HG03039 (cell line): ENCODE data around the gene SLAMF9.

Experiments used
- ATAC-seq: cut with Tn5 transposase; IDR thresholded peaks from one replicate; pipeline ENCODE4 v1.9.1; 2021; ENCODE audit warnings: mild to moderate bottlenecking, moderate library complexity; ENCODE audit not compliant: unreplicated experiment

The SLAMF9 gene

GRCh38 chr1:159977364-159978106, 23.5 kb upstream of the SLAMF9 start:
- no peak for ATAC-seq

- ATAC-seq, result no peak
Measured at GRCh38 chr1:159974350-159974965, 20.4 kb upstream of the SLAMF9 start.

DNA sequence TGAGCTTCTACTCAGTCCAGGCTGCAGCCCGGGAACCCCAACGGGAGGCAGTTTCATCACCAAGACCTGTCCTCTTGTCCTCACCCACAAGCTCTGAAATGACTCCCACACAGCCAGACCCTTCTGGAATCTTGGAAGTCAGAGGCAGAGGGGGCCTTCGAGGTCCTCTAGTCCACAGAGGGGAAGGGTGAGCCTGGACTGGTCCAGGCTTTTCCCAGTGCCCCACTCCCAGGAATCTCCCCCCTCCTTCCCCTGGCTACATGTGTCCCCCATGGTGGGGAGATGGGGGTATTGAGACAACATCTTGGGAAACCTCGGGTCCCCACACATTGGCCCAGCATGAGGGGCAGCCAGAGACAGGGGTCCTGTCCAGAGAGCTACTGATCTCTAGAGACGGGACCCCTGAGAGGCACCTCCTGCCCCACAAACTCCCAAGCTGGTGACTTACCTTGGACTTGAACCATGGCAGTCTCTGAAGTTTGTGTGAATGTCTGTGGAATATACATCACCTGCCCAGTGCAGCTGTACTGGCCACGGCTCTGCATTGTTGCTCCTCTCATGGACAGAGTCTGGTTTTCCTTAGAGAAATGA, 19.4 kb upstream of the SLAMF9 start:
- no peak for ATAC-seq

- no peak for ATAC-seq
Measured at GRCh38 chr1:159972443-159973205, 18.6 kb upstream of the SLAMF9 start.

DNA sequence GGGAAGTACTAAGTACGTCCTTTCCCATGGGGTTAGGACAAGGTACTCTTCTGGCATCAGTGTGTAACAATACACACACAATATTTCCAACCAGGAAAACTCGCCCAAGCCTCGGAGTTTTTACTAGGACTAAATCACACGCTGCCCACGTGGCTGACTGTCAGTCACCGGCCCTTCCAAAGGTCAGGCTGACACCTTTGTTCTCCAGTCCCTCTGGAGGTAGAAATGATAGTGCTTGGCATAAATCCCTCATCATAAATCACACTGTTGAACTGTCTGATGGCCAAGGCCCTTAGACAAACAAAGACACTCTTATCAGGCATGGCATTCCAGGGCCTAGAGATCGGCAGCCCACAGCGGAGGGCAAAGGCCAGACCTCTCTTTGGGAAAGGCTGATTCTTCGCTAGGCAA, 16.9 kb upstream of the SLAMF9 start:
- no peak for ATAC-seq

DNA sequence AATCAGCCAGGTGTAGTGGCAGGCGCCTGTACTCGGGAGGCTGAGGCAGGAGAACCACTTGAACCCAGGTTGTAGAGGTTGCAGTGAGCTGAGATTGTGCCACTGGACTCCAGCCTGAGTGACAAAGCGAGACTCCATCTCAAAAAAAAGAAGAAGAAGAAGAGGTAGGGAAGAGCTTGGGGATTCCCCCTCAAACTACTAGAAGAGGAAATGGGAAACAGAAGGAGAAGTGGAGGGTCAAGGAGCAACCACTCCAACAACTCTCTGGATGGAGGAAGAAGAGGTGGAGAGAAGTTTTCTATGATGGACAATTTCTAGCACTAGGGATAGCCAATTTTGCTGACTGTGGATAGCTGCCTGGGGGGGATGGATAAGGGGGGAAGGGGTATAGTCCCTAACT, 14.9 kb upstream of the SLAMF9 start:
- ATAC-seq, result no peak

- ATAC-seq, result no peak
Measured at GRCh38 chr1:159965263-159965662, 11.2 kb upstream of the SLAMF9 start.

GRCh38 chr1:159964144-159964543, 10.1 kb upstream of the SLAMF9 start:
- no peak for ATAC-seq

DNA sequence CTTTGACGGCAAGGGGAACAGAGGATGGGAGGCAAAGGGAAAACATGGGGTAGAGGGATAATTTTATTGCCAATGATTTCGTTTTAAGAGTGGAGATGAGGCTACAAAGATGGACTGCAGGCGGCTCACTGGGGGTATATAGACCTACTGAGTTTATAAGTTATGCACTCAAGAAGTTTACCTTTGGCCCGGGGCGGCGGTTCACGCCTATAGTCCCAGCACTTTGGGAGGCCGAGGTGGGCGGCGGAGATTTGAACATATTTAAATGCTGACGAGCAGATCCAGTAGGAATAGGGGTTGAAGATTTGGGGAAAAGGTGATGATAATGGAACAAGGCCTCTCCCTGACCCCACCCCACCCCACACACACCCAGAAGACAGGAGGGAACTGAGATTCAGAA, 8.1 kb upstream of the SLAMF9 start:
- ATAC-seq, result no peak

DNA sequence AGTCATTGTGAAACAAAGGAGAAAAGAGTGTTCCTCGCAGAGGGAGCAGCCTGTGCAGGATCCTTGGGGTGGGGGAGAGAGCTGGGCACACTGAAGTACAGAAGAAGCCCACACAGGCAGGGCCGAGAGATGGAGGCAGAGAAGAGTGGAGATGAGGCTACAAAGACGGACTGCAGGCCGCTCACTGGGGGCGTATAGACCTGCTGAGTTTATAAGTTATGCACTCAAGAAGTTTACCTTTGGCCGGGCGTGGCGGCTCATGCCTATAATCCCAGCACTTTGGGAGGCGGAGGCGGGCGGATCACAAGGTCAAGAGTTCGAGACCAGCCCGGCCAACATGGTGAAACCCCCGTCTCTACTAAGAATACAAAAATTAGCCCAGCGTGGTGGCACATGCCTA, 7.6 kb upstream of the SLAMF9 start:
- no peak for ATAC-seq

GRCh38 chr1:159960721-159961381, 6.8 kb upstream of the SLAMF9 start:
- ATAC-seq, result no peak

DNA sequence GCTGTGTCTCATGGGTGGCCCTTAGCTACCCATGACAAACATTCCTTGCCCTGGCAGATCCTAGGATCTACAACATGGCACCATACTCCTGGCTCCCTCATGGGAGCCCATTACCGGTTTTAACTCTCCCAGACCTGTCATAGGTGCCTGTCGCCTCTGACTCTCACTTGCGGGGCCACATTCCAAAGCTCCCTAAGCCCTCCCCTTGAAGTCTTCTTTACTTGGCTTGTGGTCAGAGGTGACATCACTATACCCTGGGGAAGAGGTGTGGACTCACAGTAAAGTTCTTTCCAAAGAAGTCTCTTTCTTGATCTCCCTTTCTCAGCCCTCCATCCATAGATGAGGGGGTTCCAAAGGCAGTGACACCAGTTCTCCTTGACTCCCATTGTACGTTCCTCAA, 5.4 kb upstream of the SLAMF9 start:
- no peak for ATAC-seq

DNA sequence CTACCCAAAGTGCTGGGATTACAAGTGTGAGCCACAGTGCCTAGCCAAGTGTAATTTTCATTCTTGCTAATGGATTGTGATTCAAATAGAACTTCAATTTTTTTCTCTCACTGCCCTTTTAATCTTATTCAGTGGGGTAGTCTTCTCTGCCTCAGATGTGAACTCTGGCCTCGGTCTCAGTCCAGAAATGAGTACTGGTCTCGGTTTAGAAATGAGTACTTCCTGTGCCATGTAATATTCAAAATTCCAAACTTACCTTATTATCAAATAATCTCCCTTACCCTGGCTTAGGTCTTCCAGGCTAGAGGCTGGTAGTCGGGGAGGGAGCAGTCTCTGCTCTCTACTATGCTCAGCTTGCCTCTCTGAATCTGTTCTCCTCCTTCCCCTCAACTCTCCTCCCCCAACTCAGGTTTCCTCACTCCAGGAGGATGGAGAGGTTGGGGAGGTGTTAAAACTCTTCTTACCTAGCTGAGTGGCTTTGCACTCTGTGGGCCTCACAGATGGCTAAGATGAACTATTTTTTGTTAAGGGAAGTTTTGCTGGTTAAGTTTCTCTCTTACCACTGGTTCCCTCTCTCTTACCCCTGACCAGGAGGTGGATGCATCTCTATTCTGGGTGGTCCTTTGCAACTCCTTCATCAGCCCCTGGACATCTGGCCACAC, 4.8 kb upstream of the SLAMF9 start:
- ATAC-seq, result peak; percentile 59

- ATAC-seq, result no peak
Measured at GRCh38 chr1:159957824-159958268, 3.8 kb upstream of the SLAMF9 start.

DNA sequence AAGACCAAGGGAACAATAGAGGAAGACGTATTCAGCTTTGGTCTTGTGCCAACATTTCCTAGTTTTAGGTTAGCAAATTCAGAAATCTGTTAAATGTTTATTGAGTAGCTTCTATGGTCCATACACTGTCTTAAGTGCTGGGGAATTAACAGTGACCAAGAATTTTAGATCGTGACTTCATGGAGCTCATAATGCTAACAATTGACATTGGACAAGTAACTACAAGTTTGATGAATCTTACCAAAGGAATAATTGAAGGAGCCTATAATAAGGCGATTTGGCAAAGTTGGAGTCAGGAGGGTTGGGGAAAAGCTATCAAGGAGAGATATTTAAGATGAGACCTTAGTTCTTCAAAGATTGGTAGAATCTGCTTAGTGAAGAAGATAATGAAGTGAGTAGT, 1.4 kb upstream of the SLAMF9 start:
- no peak for ATAC-seq

DNA sequence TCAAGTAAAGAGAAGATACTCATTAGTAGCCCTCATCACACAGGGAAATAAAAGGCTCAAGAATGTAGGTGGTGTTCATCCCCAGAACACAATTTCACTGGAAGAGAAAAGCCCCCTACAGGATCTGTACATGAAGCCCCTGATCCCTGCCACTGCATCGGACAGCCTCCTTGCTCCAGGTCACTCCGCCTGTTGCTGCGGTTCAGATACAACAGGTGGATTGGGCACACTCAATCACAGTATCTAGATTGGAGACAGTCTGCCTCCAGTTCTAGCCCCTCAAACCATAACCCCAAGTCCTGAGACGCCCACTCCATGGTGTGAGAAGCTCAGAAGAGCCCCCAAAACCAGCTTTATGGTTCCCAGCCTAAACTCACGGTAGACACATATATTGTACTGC, 1.1 kb downstream of the SLAMF9 start:
- no peak for ATAC-seq

DNA sequence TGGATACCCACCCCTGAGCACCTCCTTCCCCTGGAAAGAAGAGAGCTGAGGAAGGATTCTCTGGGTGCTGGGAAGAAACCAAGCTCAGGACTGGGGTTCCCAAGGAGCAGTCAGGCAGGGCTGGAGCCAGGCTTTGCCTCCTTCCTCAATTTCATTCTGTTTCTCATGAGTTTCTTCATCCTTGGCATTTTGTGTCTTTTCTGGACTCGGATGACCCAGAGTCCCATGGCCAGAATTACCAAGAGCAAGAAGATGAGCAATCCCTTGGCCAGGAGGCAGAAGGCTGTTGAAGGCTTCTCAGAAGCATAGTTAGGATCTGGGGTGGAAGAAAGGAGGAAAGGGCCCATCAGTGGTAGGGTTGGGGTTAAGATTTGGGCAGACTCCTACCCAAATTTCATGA, 2.5 kb downstream of the SLAMF9 start:
- no peak for ATAC-seq

DNA sequence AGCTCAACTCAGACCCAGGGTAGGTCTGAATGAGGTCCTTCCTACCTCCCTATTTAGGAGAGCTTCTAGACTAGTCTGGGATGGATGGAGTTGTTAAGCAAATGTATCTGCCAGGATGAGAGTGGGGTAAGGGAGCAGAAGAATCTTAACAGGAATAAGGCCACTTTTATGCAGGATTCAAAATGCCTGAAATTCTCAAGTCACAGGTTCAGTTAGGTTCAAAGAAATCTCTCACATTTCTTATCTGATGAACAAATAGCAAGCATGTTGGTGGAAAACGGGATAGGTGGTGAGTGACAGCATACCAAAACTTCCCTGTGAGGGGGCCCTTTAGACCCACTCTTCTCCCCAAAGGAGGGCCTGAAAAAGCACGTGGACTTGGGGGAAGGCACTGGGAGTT, 3.0 kb downstream of the SLAMF9 start:
- no peak for ATAC-seq

DNA sequence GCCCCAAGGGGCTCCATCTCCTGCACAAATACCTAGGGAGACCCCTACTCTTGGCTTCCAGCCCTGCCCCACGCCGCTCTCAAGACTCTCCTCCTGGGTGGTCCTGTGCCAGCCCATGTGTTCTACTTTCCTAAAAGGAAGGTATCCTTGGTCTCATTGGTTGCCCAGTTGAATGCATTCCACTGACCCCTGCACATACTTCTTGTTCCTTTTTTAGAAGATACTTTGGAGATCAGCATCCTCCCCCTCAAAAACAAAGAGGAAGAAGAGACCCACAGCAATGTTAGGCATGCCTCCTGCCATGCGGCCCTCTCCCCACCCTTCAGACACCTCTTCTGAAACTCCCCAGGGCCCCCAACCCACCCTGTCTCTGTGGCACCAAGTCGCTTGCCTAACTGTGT, 4.1 kb downstream of the SLAMF9 start:
- ATAC-seq, result no peak

- no peak for ATAC-seq
Measured at GRCh38 chr1:159949123-159949522, 4.9 kb downstream of the SLAMF9 start.

DNA sequence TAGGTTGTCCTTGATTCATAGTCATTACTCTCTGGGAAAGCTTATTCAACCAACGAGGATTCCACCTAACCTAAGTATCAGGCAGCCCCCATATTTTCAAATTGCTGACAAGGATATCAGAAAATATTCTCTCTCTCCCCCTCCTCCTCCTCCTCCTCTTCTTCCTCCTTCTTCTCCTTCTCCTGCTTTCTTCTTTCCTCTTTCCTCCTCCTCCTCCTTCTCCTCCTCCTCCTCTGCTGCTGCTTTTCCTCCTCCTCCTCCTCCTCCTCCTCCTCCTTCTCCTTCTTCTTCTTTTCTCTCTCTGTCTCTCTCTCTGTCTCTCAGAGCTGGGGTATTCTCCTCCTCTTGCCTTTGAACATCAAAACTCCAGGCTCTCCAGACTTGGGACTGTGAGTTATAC, 6.1 kb downstream of the SLAMF9 start:
- no peak for ATAC-seq
